NOMO-1 treated with dmso at 0.1 percent for 144 hours (cell line): ENCODE data around the gene BCL10.

Experiments used
- DNase-seq: peaks from one replicate; lab custom pipeline; 2025; ENCODE audit not compliant: unreplicated experiment; lab: John Stamatoyannopoulos, UW

BCL10 gene

DNA sequence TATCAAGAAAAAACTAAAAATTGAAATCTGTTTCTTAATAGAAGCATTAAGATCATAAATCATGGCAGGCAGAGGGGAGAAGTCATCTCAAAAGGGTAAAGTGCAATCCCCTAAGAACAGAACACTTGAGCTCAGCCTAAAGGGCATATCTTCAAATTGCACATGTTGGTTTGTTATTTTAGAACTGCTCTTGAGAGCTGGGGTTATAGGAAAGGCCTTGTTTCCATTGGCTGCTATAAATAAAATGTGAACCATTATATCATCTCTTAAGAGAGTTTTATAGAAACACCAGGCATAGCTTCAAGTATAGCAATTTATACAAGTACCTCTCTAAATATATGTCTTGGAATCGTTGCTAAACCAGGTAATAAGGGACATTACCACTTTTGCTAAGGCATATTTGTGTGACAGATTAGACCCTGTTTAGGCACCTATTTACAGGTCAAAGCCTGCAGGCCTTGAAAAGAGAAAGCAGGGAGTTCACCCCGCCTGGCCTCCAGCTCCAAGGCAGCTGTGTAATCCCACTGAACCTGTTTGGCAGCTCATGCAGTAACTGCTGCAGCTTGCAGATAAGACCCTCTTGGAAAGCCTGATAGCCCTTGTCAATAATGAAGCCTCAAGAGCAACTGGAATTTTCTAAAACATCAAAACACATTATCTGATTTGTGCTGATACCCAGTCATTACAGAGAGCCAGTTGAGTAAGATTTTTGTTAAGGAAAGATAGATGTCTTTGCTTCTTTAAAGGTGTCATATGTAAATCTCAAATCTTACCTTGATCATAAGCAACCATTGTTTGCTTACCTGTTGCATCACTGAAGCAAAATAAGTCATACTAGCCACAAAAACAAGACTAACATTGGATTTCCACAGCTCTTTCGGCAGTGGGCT lies 51.5 kb downstream of the BCL10 start:
- no peak for DNase-seq

DNA sequence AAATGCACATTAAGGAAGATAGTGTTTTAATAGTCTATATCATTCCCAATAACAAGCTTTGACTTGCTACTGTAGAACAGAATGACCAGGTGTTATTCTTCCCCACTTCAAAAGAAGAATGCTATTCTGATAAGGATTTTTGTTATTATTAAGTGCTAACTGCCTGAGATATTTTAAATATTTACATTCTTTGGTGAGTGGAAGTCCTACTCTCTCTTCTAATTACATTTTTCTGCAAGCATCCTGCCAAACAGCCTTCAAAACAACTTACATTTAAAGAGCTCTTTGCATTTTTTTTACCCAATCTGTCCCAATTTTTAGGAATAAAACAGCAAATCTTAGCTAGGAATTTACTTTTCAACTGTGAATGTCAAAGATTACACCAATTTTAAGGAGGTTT lies 52.1 kb downstream of the BCL10 start:
- DNase-seq = no peak

DNA sequence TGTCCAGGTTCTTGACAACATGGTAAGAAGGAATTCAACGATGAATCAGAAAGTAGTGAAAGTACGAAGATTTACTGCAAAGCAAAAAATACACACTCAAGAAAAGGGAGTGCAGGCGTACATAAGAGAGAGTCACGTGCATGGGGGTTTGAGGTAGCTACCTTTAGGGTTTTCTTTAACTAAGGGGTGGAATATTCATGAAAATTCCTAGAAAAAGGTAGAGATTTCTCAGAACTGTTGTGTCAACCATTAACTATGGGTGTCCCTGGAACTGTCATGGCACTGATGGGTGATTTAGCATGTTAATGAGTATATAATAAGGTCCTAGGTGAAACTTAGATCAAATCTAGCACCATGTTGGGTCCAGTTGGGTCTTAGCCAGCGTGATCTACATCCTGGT lies 53.1 kb downstream of the BCL10 start:
- DNase-seq = no peak

DNA sequence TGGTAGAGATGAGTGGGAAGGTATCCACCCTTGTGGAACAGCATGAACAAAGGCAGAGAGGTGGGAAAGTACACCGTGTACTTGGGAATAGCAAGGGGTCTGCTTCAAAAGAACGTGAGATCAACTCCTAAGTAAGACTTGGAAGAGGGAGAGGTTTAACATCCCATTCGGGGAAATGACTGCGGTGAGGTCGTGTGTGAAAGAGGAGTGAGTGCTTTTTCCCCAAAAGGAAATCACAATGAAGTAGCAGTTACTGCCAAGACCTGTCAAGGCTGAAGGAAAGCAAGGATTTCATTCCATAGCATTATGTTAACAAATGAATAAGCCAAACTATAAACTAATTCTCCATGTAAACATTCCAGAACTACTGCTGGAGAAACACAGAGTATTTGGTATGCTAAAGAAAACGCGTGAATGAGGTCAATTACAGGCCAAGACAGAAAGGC lies 55.7 kb downstream of the BCL10 start:
- DNase-seq = no peak

DNA sequence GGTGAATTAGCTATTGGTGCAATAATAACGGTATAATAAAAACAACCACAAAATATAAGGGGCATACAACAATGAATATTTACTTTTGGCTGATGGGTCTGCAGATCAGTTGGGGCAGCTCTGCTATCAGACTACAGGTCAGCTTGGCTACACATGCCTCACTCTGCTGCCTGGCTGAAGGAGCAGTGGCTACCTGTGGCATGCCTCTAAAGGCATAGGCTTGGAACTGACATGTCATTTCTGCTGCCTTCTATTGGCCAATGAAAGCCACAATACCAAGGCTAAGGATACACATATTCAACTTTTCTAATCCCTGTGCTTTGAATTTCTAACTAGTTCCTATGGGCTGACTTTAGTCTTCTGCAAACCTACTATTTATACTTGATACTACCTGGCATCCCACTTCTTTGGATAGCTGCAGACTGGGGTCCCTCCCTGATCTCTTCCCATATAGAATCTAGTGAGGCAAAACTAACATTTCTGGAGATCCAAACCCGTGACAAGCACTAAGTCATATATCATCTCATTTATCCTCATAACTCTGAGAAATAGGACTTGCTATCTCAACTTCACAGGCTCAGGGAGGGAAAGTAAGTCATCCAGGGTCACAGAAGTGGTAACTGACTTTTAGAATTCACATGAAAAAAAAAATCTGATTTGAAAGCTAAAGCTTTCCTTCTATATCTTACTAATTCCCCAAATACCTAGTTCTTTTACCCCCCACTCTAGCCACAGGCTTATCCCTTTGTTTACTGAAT lies 56.4 kb downstream of the BCL10 start:
- DNase-seq = no peak

DNA sequence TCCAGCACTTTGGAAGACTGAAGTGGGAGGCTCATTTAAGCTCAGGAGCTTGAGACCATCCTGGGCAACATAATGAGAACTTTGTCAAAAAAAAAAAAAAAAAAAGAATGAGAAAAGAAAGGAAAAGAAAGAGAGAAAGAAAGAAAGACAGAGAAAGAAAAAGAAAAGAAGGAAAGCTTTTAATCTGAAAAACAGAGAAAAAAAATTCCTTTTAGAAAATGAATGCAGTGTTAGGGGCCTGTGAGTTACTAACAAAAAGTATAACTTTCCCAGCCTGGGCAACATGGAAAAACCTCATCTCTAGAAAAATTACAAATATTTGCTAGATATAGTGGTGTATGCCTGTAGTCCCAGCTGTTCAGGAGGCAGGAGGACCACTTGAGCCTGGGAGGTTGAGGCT lies 59.7 kb downstream of the BCL10 start:
- no peak for DNase-seq
